B cell (primary cell): ENCODE measurements around the gene LDLRAD3. TPM values are rescaled to one million over a fixed set of nuclear protein-coding genes. Genes with fewer than 3 reads are reported as not detected.
A peak's percentile ranks its signal among the peaks of the same experiment; 100 is the strongest.

ENCODE experiments used
- ATAC-seq: fragments of 200-7000 bp; cut with Tn5 transposase; one replicate; pipeline ENCODE4 v1.10.0; 2021; ENCODE audit warnings: low read depth, mild to moderate bottlenecking, moderate number of reproducible peaks, moderate library complexity
- CTCF ChIA-PET: fragments of 350-600 bp; sonication (Branson Sonifier 250); formaldehyde crosslinking; loops from one replicate; lab custom pipeline; 2021; ENCODE audit warnings: antibody characterized with exemption, inconsistent platforms; lab: Charles Lee
- POLR2A ChIA-PET: fragments of 350-600 bp; sonication (Branson Sonifier 250); formaldehyde crosslinking; loops from one replicate; lab custom pipeline; 2021; ENCODE audit warnings: antibody characterized with exemption; lab: Charles Lee
- DNase-seq: peaks from one replicate; pipeline ENCODE4 v3.0.0; 2013
- H2AFZ ChIP-seq: 2 replicates; pipeline ENCODE4 v1.6.1; 2012; ENCODE audit warnings: mild to moderate bottlenecking, low read depth, low read length; ENCODE audit not compliant: insufficient read depth, poor library complexity, severe bottlenecking
- H3K27ac ChIP-seq, 2 donors: 1 replicate in 1 of 2; 2 replicates in 1 of 2; pipeline ENCODE4 v1.5.1; 2012 to 2013; ENCODE audit warnings: low read length in 2 of 2, mild to moderate bottlenecking in 2 of 2, moderate library complexity in 1 of 2
- H3K27me3 ChIP-seq, 4 experiments: fragments of 200-600 bp in 1 of 4; sonication (generic) in 1 of 4; replicated peaks in 1 of 4; 1 replicate in 2 of 4; 2 replicates in 2 of 4; pipeline versions ENCODE4 v1.6.1 to v1.7.0; 2013 to 2016; ENCODE audit warnings: low read length in 3 of 4, mild to moderate bottlenecking in 2 of 4, mixed read lengths in 1 of 4, moderate library complexity in 1 of 4; ENCODE audit not compliant: insufficient read depth in 4 of 4, control insufficient read depth in 3 of 4; ENCODE audit errors: control extremely low read depth in 1 of 4
- H3K36me3 ChIP-seq, 2 experiments: replicated peaks in 1 of 2; 1 replicate in 1 of 2; 2 replicates in 1 of 2; pipeline versions ENCODE4 v1.6.1 to v1.7.1; 2013; ENCODE audit warnings: low read length in 1 of 2; ENCODE audit not compliant: insufficient read depth in 2 of 2, control insufficient read depth in 1 of 2; ENCODE audit errors: control extremely low read depth in 1 of 2, extremely low read depth in 1 of 2
- H3K4me1 ChIP-seq, 2 donors: fragments of 200-600 bp in 1 of 2; sonication (generic) in 1 of 2; 1 replicate in 1 of 2; 2 replicates in 1 of 2; pipeline versions ENCODE4 v1.5.1 to v1.6.1; 2013 to 2017; ENCODE audit warnings: low read length in 2 of 2; ENCODE audit not compliant: control insufficient read depth in 2 of 2, insufficient read depth in 2 of 2
- H3K4me2 ChIP-seq: replicated peaks from 2 replicates; pipeline ENCODE3; 2012; ENCODE audit warnings: mild to moderate bottlenecking, low read depth, low read length; ENCODE audit not compliant: poor library complexity, severe bottlenecking
- H3K4me3 ChIP-seq, 5 experiments: fragments of 200-600 bp in 1 of 5; sonication (generic) in 1 of 5; 1 replicate in 3 of 5; 2 replicates in 2 of 5; pipeline versions ENCODE4 v1.5.1 to v1.7.0; 2011 to 2016; ENCODE audit warnings: low read length in 4 of 5, mild to moderate bottlenecking in 4 of 5, low read depth in 2 of 5, control low read depth in 1 of 5, moderate library complexity in 1 of 5; ENCODE audit not compliant: insufficient read depth in 1 of 5; ENCODE audit errors: control extremely low read depth in 1 of 5, extremely low read depth in 1 of 5
- H3K79me2 ChIP-seq: fragments of 200-600 bp; sonication (generic); one replicate; pipeline ENCODE4 v1.6.0; 2016; ENCODE audit warnings: low read length; ENCODE audit not compliant: control insufficient read depth, insufficient read depth
- H3K9ac ChIP-seq: fragments of 200-600 bp; sonication (generic); 2 replicates; pipeline ENCODE4 v1.6.1; 2017; ENCODE audit warnings: mild to moderate bottlenecking, low read length, moderate library complexity
- H3K9me3 ChIP-seq, 3 donors: one replicate each; pipeline versions ENCODE4 v1.6.1 to v1.7.1; 2013; ENCODE audit warnings: low read length in 2 of 3; ENCODE audit not compliant: control insufficient read depth in 2 of 3, insufficient read depth in 1 of 3; ENCODE audit errors: control extremely low read depth in 1 of 3
- H4K20me1 ChIP-seq: 2 replicates; pipeline ENCODE4 v1.6.0; 2012; ENCODE audit warnings: mild to moderate bottlenecking, low read length; ENCODE audit not compliant: insufficient read depth, control insufficient read depth, poor library complexity, severe bottlenecking
- H3K27ac Mint-ChIP-seq: one replicate; pipeline ENCODE4 v1.8.0; 2021; ENCODE audit warnings: mixed read lengths
- H3K27me3 Mint-ChIP-seq: one replicate; pipeline ENCODE4 v1.8.0; 2021; ENCODE audit warnings: mixed read lengths
- H3K4me1 Mint-ChIP-seq: one replicate; pipeline ENCODE4 v1.8.0; 2021; ENCODE audit warnings: mixed read lengths
- H3K4me3 Mint-ChIP-seq: one replicate; pipeline ENCODE4 v1.8.0; 2021; ENCODE audit warnings: mixed read lengths
- H3K9me3 Mint-ChIP-seq: one replicate; pipeline ENCODE4 v1.8.0; 2022; ENCODE audit warnings: mixed read lengths; ENCODE audit not compliant: insufficient read depth
- EZH2 ChIP-seq: IDR thresholded peaks from 2 replicates; pipeline ENCODE4 v1.6.1; 2012; ENCODE audit warnings: borderline replicate concordance, low read depth, mild to moderate bottlenecking, moderate library complexity, low read length; ENCODE audit not compliant: insufficient read depth, poor library complexity, severe bottlenecking
- WGBS: methylation state at CpG from one replicate; pipeline ENCODE4 v1.1.5; 2013; ENCODE audit warnings: missing lambda C conversion rate; ENCODE audit not compliant: insufficient coverage; 5-methylcytosine and 5-hydroxymethylcytosine counted together
- intact Hi-C: fragments of 100-400 bp; cut with micrococcal nuclease; formaldehyde crosslinking; loops from one replicate; pipeline ENCODE4 v1.10.0; 2022
- polyA plus RNA-seq: library from polyadenylated mRNA; depleted of rRNA; stranded (reverse); fragments of >200 nt; gene quantifications from 2 replicates; pipeline ENCODE4 v1.2.3, GENCODE V29; 2012
- total RNA-seq, 2 donors: library from RNA; stranded (reverse); fragments of 120-200 nt in 1 of 2; gene quantifications; 1 replicate in 1 of 2; 2 replicates in 1 of 2; pipeline versions ENCODE4 v1.2.3 to v1.2.4, GENCODE V29; 2013 to 2022
- TF ChIP-seq, protein P1 (sequence below): fragments of 200-600 bp; IDR thresholded peaks from one replicate; pipeline ENCODE4 v1.8.0; 2022; ENCODE audit warnings: antibody characterized with exemption, mild to moderate bottlenecking

LDLRAD3 gene
- total and polyA plus RNA-seq, 2 donors (not counting 1 experiment from before 2014, with no cell fraction given): 0.01 TPM; not detected in 1

- no peak overlapping the region for H3K4me2 ChIP-seq
- intact Hi-C loops: no loop called here
- 47% methylated on average over 5 of the region's 8 CpGs for WGBS
- H2AFZ ChIP-seq: no peak overlapping the region
- H3K9ac ChIP-seq: no peak overlapping the region
- no peaks in the 10 kb centered on the region for H3K9me3 ChIP-seq
- peak; percentile 33 for ATAC-seq
- no peak for DNase-seq
- no peaks in the 10 kb centered on the region for H3K79me2 ChIP-seq
- Mint-ChIP-seq H3K9me3 (no peaks in the 10 kb centered on the region), H3K27me3 (peaks cover 13% of the 10 kb centered on the region), H3K4me3 (no peak overlapping the region), H3K27ac (no peak overlapping the region), H3K4me1 (no peaks in the 10 kb centered on the region)
- H3K36me3 ChIP-seq: no peaks in the 10 kb centered on the region
- TF ChIP-seq, protein P1, sequence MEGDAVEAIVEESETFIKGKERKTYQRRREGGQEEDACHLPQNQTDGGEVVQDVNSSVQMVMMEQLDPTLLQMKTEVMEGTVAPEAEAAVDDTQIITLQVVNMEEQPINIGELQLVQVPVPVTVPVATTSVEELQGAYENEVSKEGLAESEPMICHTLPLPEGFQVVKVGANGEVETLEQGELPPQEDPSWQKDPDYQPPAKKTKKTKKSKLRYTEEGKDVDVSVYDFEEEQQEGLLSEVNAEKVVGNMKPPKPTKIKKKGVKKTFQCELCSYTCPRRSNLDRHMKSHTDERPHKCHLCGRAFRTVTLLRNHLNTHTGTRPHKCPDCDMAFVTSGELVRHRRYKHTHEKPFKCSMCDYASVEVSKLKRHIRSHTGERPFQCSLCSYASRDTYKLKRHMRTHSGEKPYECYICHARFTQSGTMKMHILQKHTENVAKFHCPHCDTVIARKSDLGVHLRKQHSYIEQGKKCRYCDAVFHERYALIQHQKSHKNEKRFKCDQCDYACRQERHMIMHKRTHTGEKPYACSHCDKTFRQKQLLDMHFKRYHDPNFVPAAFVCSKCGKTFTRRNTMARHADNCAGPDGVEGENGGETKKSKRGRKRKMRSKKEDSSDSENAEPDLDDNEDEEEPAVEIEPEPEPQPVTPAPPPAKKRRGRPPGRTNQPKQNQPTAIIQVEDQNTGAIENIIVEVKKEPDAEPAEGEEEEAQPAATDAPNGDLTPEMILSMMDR: no peak
- no peak for TF ChIP-seq EZH2
- no peaks in the 10 kb centered on the region for H3K4me1 ChIP-seq
- ChIA-PET POLR2A (no interaction called here), CTCF (no interaction called here)
- no peaks in the 10 kb centered on the region for H4K20me1 ChIP-seq
- no peak overlapping the region for H3K27ac ChIP-seq
- peaks cover 0 to under 1% (median 0%) of the 10 kb centered on the region in 4 experiments for H3K27me3 ChIP-seq
- H3K4me3 ChIP-seq: no peak overlapping the region
Observed at GRCh38 chr11:36149538-36150242, 205.8 kb downstream of the LDLRAD3 start.

GRCh38 chr11:36150986-36151385 lies 207.1 kb downstream of the LDLRAD3 start:
- ChIA-PET POLR2A (no interaction called here), CTCF (no interaction called here)
- no peak for TF ChIP-seq EZH2
- TF ChIP-seq, protein P1: no peak
- Histone ChIP-seq H3K9ac (no peak overlapping the region), H4K20me1 (no peaks in the 10 kb centered on the region), H3K4me1 (no peaks in the 10 kb centered on the region), H3K9me3 (no peaks in the 10 kb centered on the region), H3K36me3 (no peaks in the 10 kb centered on the region), H3K79me2 (no peaks in the 10 kb centered on the region), H2AFZ (no peak overlapping the region), H3K27ac (no peak overlapping the region), H3K4me2 (no peak overlapping the region), H3K4me3 (no peak overlapping the region), H3K27me3 (peaks cover 0 to 3% (median 0%) of the 10 kb centered on the region in 4 experiments)
- DNase-seq (no peak), ATAC-seq (no peak)
- WGBS: 90% methylated on average over 4 of the region's 4 CpGs
- peaks cover 16% of the 10 kb centered on the region for H3K27me3 Mint-ChIP-seq
- H3K4me1 Mint-ChIP-seq: no peaks in the 10 kb centered on the region
- no peak overlapping the region for H3K4me3 Mint-ChIP-seq
- no peaks in the 10 kb centered on the region for H3K9me3 Mint-ChIP-seq
- intact Hi-C loops: no loop called here
- no peak overlapping the region for H3K27ac Mint-ChIP-seq
